Fibroblast of mammary gland (primary cell): Measurements from ENCODE around the gene COBL.

Experiments
- DNase-seq: peaks from one replicate; pipeline ENCODE4 v3.0.0-alpha.2; 2010; ENCODE audit warnings: low read depth
- H3K4me3 ChIP-seq: 2 replicates; pipeline ENCODE4 v1.5.1; 2011; ENCODE audit warnings: low read depth, mild to moderate bottlenecking, low read length, moderate library complexity; ENCODE audit not compliant: control insufficient read depth
- TF ChIP-seq, protein P1 (sequence below): conservative IDR thresholded peaks from 2 replicates; pipeline ENCODE4 v1.5.1; 2011; ENCODE audit warnings: low read depth, low read length, inconsistent platforms; ENCODE audit not compliant: control insufficient read depth, insufficient read depth

The COBL gene

DNA sequence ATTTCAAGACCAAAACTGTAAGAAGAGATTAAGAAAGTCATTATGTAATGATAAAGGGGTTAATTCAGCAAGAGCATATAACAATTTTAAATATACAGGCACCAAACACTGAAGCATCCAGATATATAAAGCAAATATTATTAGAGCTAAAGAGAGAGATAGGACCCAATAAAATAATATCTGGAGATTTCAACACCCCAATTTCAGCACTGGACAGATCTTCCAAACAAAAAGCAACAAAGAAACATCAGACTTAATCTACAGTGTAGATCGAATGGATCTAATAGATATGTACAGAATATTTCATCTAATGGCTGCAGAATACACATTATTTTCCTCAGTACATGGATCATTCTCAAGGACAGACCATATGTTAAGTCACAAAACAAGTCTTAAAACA is 151.3 kb downstream of the COBL start:
- DNase-seq: no peak

GRCh38 chr7:51162724-51163329 is 153.8 kb downstream of the COBL start:
- TF ChIP-seq, protein P1, sequence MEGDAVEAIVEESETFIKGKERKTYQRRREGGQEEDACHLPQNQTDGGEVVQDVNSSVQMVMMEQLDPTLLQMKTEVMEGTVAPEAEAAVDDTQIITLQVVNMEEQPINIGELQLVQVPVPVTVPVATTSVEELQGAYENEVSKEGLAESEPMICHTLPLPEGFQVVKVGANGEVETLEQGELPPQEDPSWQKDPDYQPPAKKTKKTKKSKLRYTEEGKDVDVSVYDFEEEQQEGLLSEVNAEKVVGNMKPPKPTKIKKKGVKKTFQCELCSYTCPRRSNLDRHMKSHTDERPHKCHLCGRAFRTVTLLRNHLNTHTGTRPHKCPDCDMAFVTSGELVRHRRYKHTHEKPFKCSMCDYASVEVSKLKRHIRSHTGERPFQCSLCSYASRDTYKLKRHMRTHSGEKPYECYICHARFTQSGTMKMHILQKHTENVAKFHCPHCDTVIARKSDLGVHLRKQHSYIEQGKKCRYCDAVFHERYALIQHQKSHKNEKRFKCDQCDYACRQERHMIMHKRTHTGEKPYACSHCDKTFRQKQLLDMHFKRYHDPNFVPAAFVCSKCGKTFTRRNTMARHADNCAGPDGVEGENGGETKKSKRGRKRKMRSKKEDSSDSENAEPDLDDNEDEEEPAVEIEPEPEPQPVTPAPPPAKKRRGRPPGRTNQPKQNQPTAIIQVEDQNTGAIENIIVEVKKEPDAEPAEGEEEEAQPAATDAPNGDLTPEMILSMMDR: peak; percentile 87
- peak; percentile 83 for DNase-seq
- H3K4me3 ChIP-seq: no peak overlapping the region

More for the DNA sequence above, 151.3 kb downstream of the COBL start:
- TF ChIP-seq, protein P1: no peak
- H3K4me3 ChIP-seq: no peak overlapping the region

GRCh38 chr7:51161937-51162336 is 154.7 kb downstream of the COBL start:
- TF ChIP-seq, protein P1: no peak
- no peak overlapping the region for H3K4me3 ChIP-seq
- no peak for DNase-seq

GRCh38 chr7:51160990-51161615 is 155.5 kb downstream of the COBL start:
- peak; percentile 78 for DNase-seq
- H3K4me3 ChIP-seq: no peak overlapping the region
- TF ChIP-seq, protein P1: peak; percentile 97

DNA sequence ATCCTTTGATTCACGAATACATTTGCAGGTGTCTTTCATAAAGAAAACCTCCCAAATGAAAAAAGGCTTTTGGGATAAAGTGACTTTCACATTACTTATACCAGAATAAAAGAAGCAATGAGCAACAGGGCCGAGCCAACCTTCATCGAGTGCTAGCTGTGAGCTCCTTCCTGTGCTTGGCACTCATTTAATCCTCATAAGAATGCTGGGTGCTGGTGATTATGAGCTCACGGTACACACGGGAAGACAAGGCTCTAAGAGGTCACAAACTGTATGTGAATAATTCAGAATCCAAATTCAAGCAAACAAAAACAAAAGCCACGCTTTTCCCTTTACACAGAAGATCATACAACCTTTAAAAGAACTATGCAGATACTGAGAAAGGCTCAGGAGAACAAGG is 156.2 kb downstream of the COBL start:
- no peak for DNase-seq
- TF ChIP-seq, protein P1: no peak
- H3K4me3 ChIP-seq: no peak overlapping the region

DNA sequence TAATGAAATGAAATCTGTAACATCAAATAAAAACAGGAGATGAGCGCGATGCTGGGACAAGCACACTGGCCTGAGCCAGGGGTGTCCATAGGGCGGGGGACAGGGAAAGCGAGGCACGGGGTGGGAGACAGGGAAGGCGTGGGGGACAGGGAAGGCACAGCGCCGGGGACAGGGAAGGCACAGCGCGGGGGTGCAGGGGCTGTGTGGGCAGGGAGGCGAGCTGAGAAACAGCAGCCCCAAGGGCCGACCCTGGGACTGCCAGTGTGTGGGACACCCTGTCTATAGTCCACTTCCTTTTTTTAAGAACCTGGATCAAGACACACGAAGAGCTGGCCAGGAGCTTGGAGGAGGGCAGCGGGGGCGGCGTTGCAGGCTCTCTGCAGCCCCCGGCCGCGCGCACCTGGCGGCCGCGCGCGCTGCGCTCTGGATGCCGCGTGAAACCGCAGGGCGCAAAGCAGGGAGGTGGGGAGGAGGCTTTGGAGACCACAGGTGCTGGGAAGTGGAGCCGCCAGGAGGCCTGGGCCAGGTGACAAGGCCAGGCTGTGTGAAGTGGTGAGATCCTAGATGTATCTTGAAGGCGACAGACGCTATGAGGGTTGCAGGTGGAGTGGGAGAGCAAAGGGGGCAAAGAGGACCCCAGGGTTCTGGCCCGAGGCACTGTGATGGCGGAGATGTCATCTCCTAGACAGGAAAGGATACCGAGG is 157.7 kb downstream of the COBL start:
- no peak for DNase-seq
- no peak overlapping the region for H3K4me3 ChIP-seq
- TF ChIP-seq, protein P1: no peak
